Stimulated activated effector memory CD8-positive, alpha-beta T cell treated with anti-CD3 and anti-CD28 coated beads, Interleukin-12 subunit alpha, Interleukin-12 subunit beta, amount 100 ng/mL, for 72 hours (primary cell): ENCODE measurements around the gene RNF25.

ENCODE experiments used
- ATAC-seq: fragments of 150-1000 bp; cut with Tn5 transposase; 2 replicates; pipeline ENCODE4 v1.10.0; 2021
- DNase-seq, 2 donors: peaks; one replicate each; pipeline ENCODE4 v3.0.0; 2021 to 2022; ENCODE audit warnings: low spot score in 2 of 2
- H3K27ac Mint-ChIP-seq: one replicate; pipeline ENCODE4 v1.8.0; 2022; ENCODE audit warnings: mild to moderate bottlenecking, mixed read lengths
- H3K36me3 Mint-ChIP-seq: one replicate; pipeline ENCODE4 v1.8.0; 2022; ENCODE audit warnings: mild to moderate bottlenecking, mixed read lengths
- H3K4me1 Mint-ChIP-seq: one replicate; pipeline ENCODE4 v1.8.0; 2022; ENCODE audit warnings: mixed read lengths
- H3K4me3 Mint-ChIP-seq: one replicate; pipeline ENCODE4 v1.8.0; 2022; ENCODE audit warnings: mild to moderate bottlenecking, mixed read lengths
- H3K9me3 Mint-ChIP-seq: one replicate; pipeline ENCODE4 v1.8.0; 2022; ENCODE audit warnings: mixed read lengths

The RNF25 gene

GRCh38 chr2:218655751-218656150 lies 16.1 kb downstream of the RNF25 start:
- H3K9me3 Mint-ChIP-seq: no peaks in the 10 kb centered on the region
- H3K27ac Mint-ChIP-seq: peak overlapping the region; percentile 40
- peaks cover 91% of the 10 kb centered on the region for H3K36me3 Mint-ChIP-seq
- peaks cover 37% of the 10 kb centered on the region for H3K4me1 Mint-ChIP-seq
- no peak overlapping the region for H3K4me3 Mint-ChIP-seq
- DNase-seq: no peak
- no peak for ATAC-seq

- H3K36me3 Mint-ChIP-seq: peaks cover 100% of the 10 kb centered on the region
- H3K4me3 Mint-ChIP-seq: no peak overlapping the region
- H3K27ac Mint-ChIP-seq: peak overlapping the region; percentile 38
- peak; percentile 12 for ATAC-seq
- DNase-seq: no peak
- no peaks in the 10 kb centered on the region for H3K9me3 Mint-ChIP-seq
- peaks cover 11% of the 10 kb centered on the region for H3K4me1 Mint-ChIP-seq
Observed at GRCh38 chr2:218648787-218649100, 23.1 kb downstream of the RNF25 start.

- H3K27ac Mint-ChIP-seq: peak overlapping the region; percentile 38
- DNase-seq (peak in 1 of 2 donors; percentile 66), ATAC-seq (peak; percentile 74)
- peaks cover 11% of the 10 kb centered on the region for H3K4me1 Mint-ChIP-seq
- H3K4me3 Mint-ChIP-seq: no peak overlapping the region
- no peaks in the 10 kb centered on the region for H3K9me3 Mint-ChIP-seq
- peaks cover 97% of the 10 kb centered on the region for H3K36me3 Mint-ChIP-seq
Observed at GRCh38 chr2:218648088-218648786, 23.6 kb downstream of the RNF25 start.

- Mint-ChIP-seq H3K4me3 (no peak overlapping the region), H3K9me3 (no peaks in the 10 kb centered on the region), H3K36me3 (peaks cover 93% of the 10 kb centered on the region), H3K27ac (peak overlapping the region; percentile 23), H3K4me1 (peaks cover 11% of the 10 kb centered on the region)
- no peak for ATAC-seq
- DNase-seq: no peak
Observed at GRCh38 chr2:218645126-218645525, 26.7 kb downstream of the RNF25 start.

- no peak overlapping the region for H3K4me3 Mint-ChIP-seq
- peak overlapping the region; percentile 23 for H3K27ac Mint-ChIP-seq
- ATAC-seq: no peak
- H3K4me1 Mint-ChIP-seq: peaks cover 11% of the 10 kb centered on the region
- H3K9me3 Mint-ChIP-seq: no peaks in the 10 kb centered on the region
- peaks cover 93% of the 10 kb centered on the region for H3K36me3 Mint-ChIP-seq
- no peak for DNase-seq
Observed at GRCh38 chr2:218644721-218645120, 27.1 kb downstream of the RNF25 start.

GRCh38 chr2:218643751-218644310 lies 28.0 kb downstream of the RNF25 start:
- Mint-ChIP-seq H3K4me3 (no peak overlapping the region), H3K4me1 (peaks cover 11% of the 10 kb centered on the region), H3K9me3 (no peaks in the 10 kb centered on the region), H3K27ac (peak overlapping the region; percentile 23), H3K36me3 (peaks cover 93% of the 10 kb centered on the region)
- DNase-seq: no peak
- ATAC-seq: no peak

- Mint-ChIP-seq H3K4me1 (peaks cover under 1% of the 10 kb centered on the region), H3K9me3 (no peaks in the 10 kb centered on the region), H3K27ac (no peak overlapping the region), H3K4me3 (no peak overlapping the region), H3K36me3 (peaks cover 93% of the 10 kb centered on the region)
- no peak for DNase-seq
- ATAC-seq: peak; percentile 14
Observed at GRCh38 chr2:218642786-218643185, 29.0 kb downstream of the RNF25 start.

GRCh38 chr2:218642121-218642656 lies 29.6 kb downstream of the RNF25 start:
- ATAC-seq: no peak
- Mint-ChIP-seq H3K9me3 (no peaks in the 10 kb centered on the region), H3K36me3 (peaks cover 93% of the 10 kb centered on the region), H3K4me1 (no peaks in the 10 kb centered on the region), H3K27ac (no peak overlapping the region), H3K4me3 (no peak overlapping the region)
- DNase-seq: no peak

- DNase-seq (no peak), ATAC-seq (no peak)
- Mint-ChIP-seq H3K4me1 (no peaks in the 10 kb centered on the region), H3K36me3 (peaks cover 94% of the 10 kb centered on the region), H3K9me3 (no peaks in the 10 kb centered on the region), H3K27ac (no peak overlapping the region), H3K4me3 (no peak overlapping the region)
Observed at GRCh38 chr2:218638372-218638771, 33.4 kb downstream of the RNF25 start.

- Mint-ChIP-seq H3K9me3 (no peaks in the 10 kb centered on the region), H3K4me3 (no peak overlapping the region), H3K36me3 (peaks cover 73% of the 10 kb centered on the region), H3K27ac (no peak overlapping the region), H3K4me1 (no peaks in the 10 kb centered on the region)
- ATAC-seq (no peak), DNase-seq (no peak)
Observed at GRCh38 chr2:218635719-218636118, 36.1 kb downstream of the RNF25 start.

GRCh38 chr2:218631837-218632236 lies 40.0 kb downstream of the RNF25 start:
- Mint-ChIP-seq H3K27ac (peak overlapping the region; percentile 23), H3K4me1 (peaks cover 6% of the 10 kb centered on the region), H3K36me3 (peaks cover 34% of the 10 kb centered on the region), H3K9me3 (no peaks in the 10 kb centered on the region), H3K4me3 (no peak overlapping the region)
- DNase-seq (no peak), ATAC-seq (no peak)

GRCh38 chr2:218627939-218628338 lies 43.9 kb downstream of the RNF25 start:
- Mint-ChIP-seq H3K9me3 (no peaks in the 10 kb centered on the region), H3K27ac (no peak overlapping the region), H3K4me3 (no peak overlapping the region), H3K36me3 (no peaks in the 10 kb centered on the region), H3K4me1 (peaks cover 6% of the 10 kb centered on the region)
- DNase-seq (no peak), ATAC-seq (peak; percentile 87)

- Mint-ChIP-seq H3K27ac (no peak overlapping the region), H3K4me3 (no peak overlapping the region), H3K4me1 (peaks cover 6% of the 10 kb centered on the region), H3K36me3 (no peaks in the 10 kb centered on the region), H3K9me3 (no peaks in the 10 kb centered on the region)
- no peak for ATAC-seq
- DNase-seq: no peak
Observed at GRCh38 chr2:218626369-218626768, 45.4 kb downstream of the RNF25 start.

GRCh38 chr2:218623366-218623705 lies 48.5 kb downstream of the RNF25 start:
- no peak for DNase-seq
- Mint-ChIP-seq H3K4me3 (no peak overlapping the region), H3K4me1 (peaks cover 6% of the 10 kb centered on the region), H3K36me3 (no peaks in the 10 kb centered on the region), H3K27ac (no peak overlapping the region), H3K9me3 (no peaks in the 10 kb centered on the region)
- ATAC-seq: no peak

- no peaks in the 10 kb centered on the region for H3K36me3 Mint-ChIP-seq
- peaks cover under 1% of the 10 kb centered on the region for H3K4me1 Mint-ChIP-seq
- no peak for DNase-seq
- no peaks in the 10 kb centered on the region for H3K9me3 Mint-ChIP-seq
- H3K27ac Mint-ChIP-seq: no peak overlapping the region
- H3K4me3 Mint-ChIP-seq: no peak overlapping the region
- no peak for ATAC-seq
Observed at GRCh38 chr2:218622606-218623365, 49.0 kb downstream of the RNF25 start.

- DNase-seq (no peak), ATAC-seq (no peak)
- Mint-ChIP-seq H3K9me3 (no peaks in the 10 kb centered on the region), H3K27ac (no peak overlapping the region), H3K36me3 (no peaks in the 10 kb centered on the region), H3K4me3 (no peak overlapping the region), H3K4me1 (no peaks in the 10 kb centered on the region)
Observed at GRCh38 chr2:218621007-218621406, 50.8 kb downstream of the RNF25 start.
